ENCODE measurements around the gene BAZ2A.

The BAZ2A gene

GRCh38 chr12:56633468-56634241 lies 3.5 kb upstream of the BAZ2A start:
- no peak overlapping the region for H2AFZ ChIP-seq (ENCODE audit: low read length)
- H3K36me3 ChIP-seq (ENCODE audit: insufficient read depth, low read length) = peaks cover 15% of the 10 kb centered on the region; the same call in 1 of the 2 replicates
- TF ChIP-seq CTCF (conservative IDR thresholded peaks at IDR 0.05; ENCODE audit: low read length) (no peak), EZH2phosphoT487 (IDR thresholded peaks at IDR 0.05; ENCODE audit: borderline replicate concordance) (no peak)
- H3K4me2 ChIP-seq (ENCODE audit: low read depth, low read length, poor library complexity, severe bottlenecking) = peak overlapping the region; percentile 100
- peak overlapping the region; percentile 90 for H3K4me3 ChIP-seq (ENCODE audit: low read length, poor library complexity, severe bottlenecking)
- peaks cover 59% of the 10 kb centered on the region for H3K4me1 ChIP-seq (ENCODE audit: insufficient read depth, low read length, poor library complexity, severe bottlenecking)
- H4K20me1 ChIP-seq (ENCODE audit: insufficient read depth, low read length, poor library complexity, severe bottlenecking) = peaks cover 32% of the 10 kb centered on the region
- H3F3A ChIP-seq (ENCODE audit: low read depth) = peaks cover 13% of the 10 kb centered on the region
- peak overlapping the region; percentile 81 for H3K9ac ChIP-seq (ENCODE audit: low read depth, low read length, poor library complexity, severe bottlenecking)
- H3K27me3 ChIP-seq (ENCODE audit: insufficient read depth, low read length, poor library complexity, severe bottlenecking) = peaks cover 4% of the 10 kb centered on the region
- H3K9me3 ChIP-seq (ENCODE audit: insufficient read depth, low read depth, low read length) = no peaks in the 10 kb centered on the region
- no peaks in the 10 kb centered on the region for H3K9me2 ChIP-seq (replicated peaks; ENCODE audit: low read depth, low read length)
- H3K79me2 ChIP-seq (ENCODE audit: insufficient read depth, low read length) = peaks cover 58% of the 10 kb centered on the region

- peak overlapping the region; percentile 100 for H3K4me2 ChIP-seq (ENCODE audit: low read depth, low read length, poor library complexity, severe bottlenecking)
- peak overlapping the region; percentile 60 for H2AFZ ChIP-seq (ENCODE audit: low read length)
- peaks cover 4% of the 10 kb centered on the region for H3K27me3 ChIP-seq (ENCODE audit: insufficient read depth, low read length, poor library complexity, severe bottlenecking)
- peaks cover 65% of the 10 kb centered on the region for H3K4me1 ChIP-seq (ENCODE audit: insufficient read depth, low read length, poor library complexity, severe bottlenecking)
- H4K20me1 ChIP-seq (ENCODE audit: insufficient read depth, low read length, poor library complexity, severe bottlenecking) = peaks cover 35% of the 10 kb centered on the region
- H3K79me2 ChIP-seq (ENCODE audit: insufficient read depth, low read length) = peaks cover 66% of the 10 kb centered on the region
- peak overlapping the region; percentile 81 for H3K9ac ChIP-seq (ENCODE audit: low read depth, low read length, poor library complexity, severe bottlenecking)
- no peak for TF ChIP-seq EZH2phosphoT487 (IDR thresholded peaks at IDR 0.05; ENCODE audit: borderline replicate concordance)
- no peak for TF ChIP-seq CTCF (conservative IDR thresholded peaks at IDR 0.05; ENCODE audit: low read length)
- no peaks in the 10 kb centered on the region for H3K9me3 ChIP-seq (ENCODE audit: insufficient read depth, low read depth, low read length)
- H3K36me3 ChIP-seq (ENCODE audit: insufficient read depth, low read length) = peaks cover 7% of the 10 kb centered on the region; the same call in 1 of the 2 replicates
- H3K4me3 ChIP-seq (ENCODE audit: low read length, poor library complexity, severe bottlenecking) = peak overlapping the region; percentile 90
- no peaks in the 10 kb centered on the region for H3K9me2 ChIP-seq (replicated peaks; ENCODE audit: low read depth, low read length)
- peaks cover 12% of the 10 kb centered on the region for H3F3A ChIP-seq (ENCODE audit: low read depth)
Measured at GRCh38 chr12:56632701-56633467, 2.8 kb upstream of the BAZ2A start.

- H3K4me3 ChIP-seq (ENCODE audit: low read length, poor library complexity, severe bottlenecking) = peak overlapping the region; percentile 90
- TF ChIP-seq EZH2phosphoT487 (IDR thresholded peaks at IDR 0.05; ENCODE audit: borderline replicate concordance) = no peak
- TF ChIP-seq CTCF (conservative IDR thresholded peaks at IDR 0.05; ENCODE audit: low read length) = no peak
- H3K9me2 ChIP-seq (replicated peaks; ENCODE audit: low read depth, low read length) = no peaks in the 10 kb centered on the region
- peak overlapping the region; percentile 100 for H3K4me2 ChIP-seq (ENCODE audit: low read depth, low read length, poor library complexity, severe bottlenecking)
- peaks cover 64% of the 10 kb centered on the region for H3K4me1 ChIP-seq (ENCODE audit: insufficient read depth, low read length, poor library complexity, severe bottlenecking)
- H3K9ac ChIP-seq (ENCODE audit: low read depth, low read length, poor library complexity, severe bottlenecking) = peak overlapping the region; percentile 81
- peaks cover 30% of the 10 kb centered on the region for H4K20me1 ChIP-seq (ENCODE audit: insufficient read depth, low read length, poor library complexity, severe bottlenecking)
- no peaks in the 10 kb centered on the region for H3K36me3 ChIP-seq (ENCODE audit: insufficient read depth, low read length)
- peaks cover 74% of the 10 kb centered on the region for H3K79me2 ChIP-seq (ENCODE audit: insufficient read depth, low read length)
- peaks cover 4% of the 10 kb centered on the region for H3F3A ChIP-seq (ENCODE audit: low read depth)
- H3K27me3 ChIP-seq (ENCODE audit: insufficient read depth, low read length, poor library complexity, severe bottlenecking) = peaks cover 4% of the 10 kb centered on the region
- peak overlapping the region; percentile 60 for H2AFZ ChIP-seq (ENCODE audit: low read length)
- H3K9me3 ChIP-seq (ENCODE audit: insufficient read depth, low read depth, low read length) = no peaks in the 10 kb centered on the region
Measured at GRCh38 chr12:56631790-56632700, 1.9 kb upstream of the BAZ2A start.
